ENCODE results near the gene ANKRD11.
"Not testable (repeated sequence)": the region's sequence is repeated elsewhere in the genome, so short reads cannot be mapped to it uniquely, and the experiment has no call there.

Gene ANKRD11

DNA sequence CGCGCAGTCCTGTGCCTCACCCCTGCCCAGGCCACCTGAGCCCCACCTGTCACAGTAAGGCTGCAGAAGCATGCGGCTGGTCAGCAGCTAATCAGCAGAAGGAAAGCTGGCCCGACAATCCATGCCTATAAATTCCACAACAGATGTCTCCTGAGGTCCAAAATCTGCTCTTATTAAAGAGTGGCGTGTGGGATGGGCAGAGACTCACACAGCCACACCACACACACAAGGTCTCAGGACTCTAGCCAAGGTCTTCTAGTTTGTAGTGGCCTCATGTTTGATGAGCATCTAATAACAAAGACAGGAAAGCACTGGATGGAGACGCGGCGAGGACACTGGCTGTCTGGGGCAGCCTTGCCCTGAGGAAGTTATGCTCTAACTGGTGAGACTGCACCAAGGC is 55.9 kb downstream of the ANKRD11 start:
- H3K27me3 ChIP-seq (ENCODE audit: control insufficient read depth, low read length), result no peaks in the 10 kb centered on the region
- H3K27ac ChIP-seq (ENCODE audit: low read depth, low read length), result no peak overlapping the region
- no peak overlapping the region for H3K4me3 ChIP-seq (ENCODE audit: low read length)
- H3F3A ChIP-seq (ENCODE audit: control insufficient read depth, insufficient read depth), result 0 out of 2 replicates have a peak, but pooled peaks cover 3% of the 10 kb centered on the region
- H3K4me1 ChIP-seq (ENCODE audit: control insufficient read depth, low read length), result no peaks in the 10 kb centered on the region
- peaks cover 42% of the 10 kb centered on the region for H4K20me1 ChIP-seq (ENCODE audit: control insufficient read depth, insufficient read depth, low read depth, low read length)
- no peak overlapping the region for H3K4me2 ChIP-seq (ENCODE audit: low read length)
- peaks cover 92% of the 10 kb centered on the region for H3K79me2 ChIP-seq (ENCODE audit: control insufficient read depth, low read length)
- TF ChIP-seq EZH2phosphoT487 (IDR thresholded peaks at IDR 0.05; ENCODE audit: borderline replicate concordance, low read length) (no peak), CTCF (IDR thresholded peaks at IDR 0.05; ENCODE audit: low read depth, low read length, poor library complexity, severe bottlenecking) (no peak)
- peaks cover 4% of the 10 kb centered on the region; the same call in 1 of the 2 replicates for H3K9me3 ChIP-seq (ENCODE audit: control insufficient read depth, insufficient read depth, low read length)
- peaks cover 34% of the 10 kb centered on the region for H3K36me3 ChIP-seq (ENCODE audit: control insufficient read depth, low read length)
- no peaks in the 10 kb centered on the region for H3K9me2 ChIP-seq (replicated peaks; ENCODE audit: control insufficient read depth, low read length)

GRCh38 chr16:89433363-89433984 is 56.9 kb downstream of the ANKRD11 start:
- not testable (repeated sequence) for H3K4me1 ChIP-seq (ENCODE audit: control insufficient read depth, low read length); H3K4me2 ChIP-seq (ENCODE audit: low read length); H3F3A ChIP-seq (ENCODE audit: control insufficient read depth, insufficient read depth); H3K9me3 ChIP-seq (ENCODE audit: control insufficient read depth, insufficient read depth, low read length); H3K27me3 ChIP-seq (ENCODE audit: control insufficient read depth, low read length); H3K4me3 ChIP-seq (ENCODE audit: low read length); H3K9me2 ChIP-seq (replicated peaks; ENCODE audit: control insufficient read depth, low read length); H3K27ac ChIP-seq (ENCODE audit: low read depth, low read length)
- Histone ChIP-seq H4K20me1 (ENCODE audit: control insufficient read depth, insufficient read depth, low read depth, low read length) (peaks cover 35% of the 10 kb centered on the region), H3K36me3 (ENCODE audit: control insufficient read depth, low read length) (peaks cover 29% of the 10 kb centered on the region), H3K79me2 (ENCODE audit: control insufficient read depth, low read length) (peaks cover 88% of the 10 kb centered on the region)

GRCh38 chr16:89431630-89432029 is 58.7 kb downstream of the ANKRD11 start:
- H3K4me2 ChIP-seq (ENCODE audit: low read length), result no peak overlapping the region
- peaks cover 7% of the 10 kb centered on the region; the same call in 1 of the 2 replicates for H3F3A ChIP-seq (ENCODE audit: control insufficient read depth, insufficient read depth)
- TF ChIP-seq EZH2phosphoT487 (IDR thresholded peaks at IDR 0.05; ENCODE audit: borderline replicate concordance, low read length) (no peak), CTCF (IDR thresholded peaks at IDR 0.05; ENCODE audit: low read depth, low read length, poor library complexity, severe bottlenecking) (no peak)
- H3K27ac ChIP-seq (ENCODE audit: low read depth, low read length), result no peak overlapping the region
- peaks cover 21% of the 10 kb centered on the region for H3K36me3 ChIP-seq (ENCODE audit: control insufficient read depth, low read length)
- H4K20me1 ChIP-seq (ENCODE audit: control insufficient read depth, insufficient read depth, low read depth, low read length), result peaks cover 42% of the 10 kb centered on the region
- H3K27me3 ChIP-seq (ENCODE audit: control insufficient read depth, low read length), result no peaks in the 10 kb centered on the region
- H3K9me2 ChIP-seq (replicated peaks; ENCODE audit: control insufficient read depth, low read length), result no peaks in the 10 kb centered on the region
- no peak overlapping the region for H3K4me3 ChIP-seq (ENCODE audit: low read length)
- peaks cover 86% of the 10 kb centered on the region for H3K79me2 ChIP-seq (ENCODE audit: control insufficient read depth, low read length)
- H3K9me3 ChIP-seq (ENCODE audit: control insufficient read depth, insufficient read depth, low read length), result peaks cover 4% of the 10 kb centered on the region; the same call in 1 of the 2 replicates
- peaks cover 4% of the 10 kb centered on the region; the same call in 1 of the 2 replicates for H3K4me1 ChIP-seq (ENCODE audit: control insufficient read depth, low read length)

GRCh38 chr16:89431158-89431584 is 59.2 kb downstream of the ANKRD11 start:
- H3K4me3 ChIP-seq (ENCODE audit: low read length), result no peak overlapping the region
- peaks cover 46% of the 10 kb centered on the region for H4K20me1 ChIP-seq (ENCODE audit: control insufficient read depth, insufficient read depth, low read depth, low read length)
- H3F3A ChIP-seq (ENCODE audit: control insufficient read depth, insufficient read depth), result peaks cover 7% of the 10 kb centered on the region; the same call in 1 of the 2 replicates
- peaks cover 20% of the 10 kb centered on the region for H3K36me3 ChIP-seq (ENCODE audit: control insufficient read depth, low read length)
- peaks cover 4% of the 10 kb centered on the region; the same call in 1 of the 2 replicates for H3K9me3 ChIP-seq (ENCODE audit: control insufficient read depth, insufficient read depth, low read length)
- H3K27me3 ChIP-seq (ENCODE audit: control insufficient read depth, low read length), result no peaks in the 10 kb centered on the region
- peaks cover 86% of the 10 kb centered on the region for H3K79me2 ChIP-seq (ENCODE audit: control insufficient read depth, low read length)
- H3K27ac ChIP-seq (ENCODE audit: low read depth, low read length), result no peak overlapping the region
- H3K4me2 ChIP-seq (ENCODE audit: low read length), result no peak overlapping the region
- no peak for TF ChIP-seq EZH2phosphoT487 (IDR thresholded peaks at IDR 0.05; ENCODE audit: borderline replicate concordance, low read length)
- no peak for TF ChIP-seq CTCF (IDR thresholded peaks at IDR 0.05; ENCODE audit: low read depth, low read length, poor library complexity, severe bottlenecking)
- H3K4me1 ChIP-seq (ENCODE audit: control insufficient read depth, low read length), result peaks cover 6% of the 10 kb centered on the region
- H3K9me2 ChIP-seq (replicated peaks; ENCODE audit: control insufficient read depth, low read length), result no peaks in the 10 kb centered on the region

Measured in DOHH2 (cell line).